Mesothelial cell of epicardium (in vitro differentiated cells): ENCODE measurements around the gene TINAG. TPM values are rescaled to one million over a fixed set of nuclear protein-coding genes. Genes with fewer than 3 reads are reported as not detected.

ENCODE experiments used
- DNase-seq, 2 experiments: peaks; one replicate each; pipeline ENCODE4 v3.0.0; 2021; ENCODE audit warnings: low spot score in 2 of 2; ENCODE audit not compliant: unreplicated experiment in 2 of 2
- H3K27ac Mint-ChIP-seq: 2 replicates; pipeline ENCODE4 v1.8.0; 2021; ENCODE audit warnings: mixed read lengths
- H3K27me3 Mint-ChIP-seq: 2 replicates; pipeline ENCODE4 v1.8.0; 2021; ENCODE audit warnings: low read depth, mixed read lengths
- H3K36me3 Mint-ChIP-seq: 2 replicates; pipeline ENCODE4 v1.8.0; 2021; ENCODE audit warnings: mixed read lengths
- H3K4me1 Mint-ChIP-seq: 2 replicates; pipeline ENCODE4 v1.8.0; 2021; ENCODE audit warnings: mixed read lengths
- H3K4me3 Mint-ChIP-seq: 2 replicates; pipeline ENCODE4 v1.8.0; 2021; ENCODE audit warnings: mild to moderate bottlenecking, moderate library complexity, mixed read lengths
- H3K9me3 Mint-ChIP-seq: 2 replicates; pipeline ENCODE4 v1.8.0; 2021; ENCODE audit warnings: mixed read lengths
- CTCF ChIP-seq: fragments of 200-600 bp; sonication (generic); IDR thresholded peaks from one replicate; pipeline ENCODE4 v1.5.0; 2021; ENCODE audit warnings: antibody characterized with exemption; ENCODE audit not compliant: unreplicated experiment
- total RNA-seq: library from RNA; stranded (reverse); gene quantifications from 3 replicates; pipeline ENCODE4 v1.2.1, GENCODE V29; 2021

Gene TINAG
- total RNA-seq, 1 donor from 2014 or later = not detected

DNA sequence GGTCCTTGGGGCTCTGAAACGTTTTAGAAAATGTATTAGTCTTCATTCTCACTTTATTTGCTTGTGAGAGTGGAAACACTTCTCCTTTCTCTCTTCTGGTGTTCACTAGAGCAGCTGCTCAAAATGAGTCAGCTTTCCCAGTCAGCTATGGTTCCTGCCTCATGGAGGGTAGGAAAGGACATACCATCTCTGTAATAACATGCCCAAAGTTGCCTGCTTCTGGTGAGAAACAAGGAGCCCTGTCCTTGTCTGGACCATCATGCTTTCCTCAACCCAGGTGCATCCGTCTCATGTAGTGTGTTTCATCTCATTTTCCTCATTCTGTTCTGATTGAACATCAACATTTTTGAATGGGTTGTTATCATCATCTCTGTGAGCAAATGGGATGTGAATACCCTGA is 17.1 kb upstream of the TINAG start:
- no peaks in the 10 kb centered on the region for H3K27me3 Mint-ChIP-seq
- no peaks in the 10 kb centered on the region for H3K36me3 Mint-ChIP-seq
- H3K4me3 Mint-ChIP-seq = no peak overlapping the region
- no peak for TF ChIP-seq CTCF
- DNase-seq = no peak
- no peak overlapping the region for H3K27ac Mint-ChIP-seq
- peaks cover 10% of the 10 kb centered on the region for H3K4me1 Mint-ChIP-seq
- H3K9me3 Mint-ChIP-seq = no peaks in the 10 kb centered on the region

DNA sequence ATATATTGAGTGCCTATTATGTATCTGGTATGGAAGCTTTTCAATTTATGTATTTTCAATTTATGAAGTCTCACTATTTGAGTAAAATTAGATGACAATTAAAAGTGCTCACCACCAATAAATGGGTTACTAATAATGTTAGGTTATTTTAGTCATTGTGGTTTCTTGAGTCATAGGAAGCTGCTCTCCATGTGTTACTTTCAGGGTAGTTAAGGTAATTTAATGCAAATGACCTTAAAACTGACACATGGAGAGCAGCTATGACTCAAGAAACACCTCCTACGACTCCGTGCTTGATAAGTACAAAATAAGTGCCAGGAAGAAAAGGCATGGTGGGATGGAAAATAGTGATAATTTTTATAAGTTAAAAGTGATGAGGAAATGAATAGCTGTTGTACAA is 16.5 kb upstream of the TINAG start:
- peaks cover 8% of the 10 kb centered on the region for H3K4me1 Mint-ChIP-seq
- no peak for TF ChIP-seq CTCF
- H3K27ac Mint-ChIP-seq = no peak overlapping the region
- no peaks in the 10 kb centered on the region for H3K9me3 Mint-ChIP-seq
- DNase-seq = no peak
- H3K4me3 Mint-ChIP-seq = no peak overlapping the region
- no peaks in the 10 kb centered on the region for H3K27me3 Mint-ChIP-seq
- no peaks in the 10 kb centered on the region for H3K36me3 Mint-ChIP-seq

DNA sequence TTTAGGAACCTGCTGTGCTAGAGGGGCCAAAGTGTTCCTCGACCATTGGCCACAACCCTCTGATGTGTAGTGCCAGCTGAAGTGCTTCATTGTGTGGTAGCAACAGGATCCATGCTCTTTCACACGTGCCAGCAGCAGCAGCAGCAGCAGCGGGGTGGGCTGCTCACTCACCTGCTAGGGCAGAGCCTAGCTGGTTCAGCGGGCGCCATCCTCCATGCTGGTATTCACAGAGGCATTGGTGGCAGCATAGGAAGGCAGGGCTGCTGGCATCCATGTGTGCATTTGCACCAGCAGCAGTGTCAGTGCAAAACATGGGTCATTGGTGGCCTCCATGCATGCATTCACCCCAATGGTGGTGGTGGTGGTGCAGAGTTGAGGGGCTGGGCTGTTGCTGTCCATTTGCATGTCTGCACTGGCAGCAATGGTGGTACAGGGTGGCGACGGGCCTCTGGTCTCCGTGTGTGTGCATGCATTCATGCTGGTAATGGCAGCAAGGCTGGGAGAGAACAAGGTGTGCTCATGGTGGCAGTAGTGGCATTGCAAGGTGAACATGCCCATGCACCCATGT is 13.2 kb upstream of the TINAG start:
- H3K27me3 Mint-ChIP-seq = no peaks in the 10 kb centered on the region
- no peak for DNase-seq
- TF ChIP-seq CTCF = no peak
- H3K4me3 Mint-ChIP-seq = no peak overlapping the region
- H3K27ac Mint-ChIP-seq = no peak overlapping the region
- no peaks in the 10 kb centered on the region for H3K36me3 Mint-ChIP-seq
- no peaks in the 10 kb centered on the region for H3K9me3 Mint-ChIP-seq
- no peaks in the 10 kb centered on the region for H3K4me1 Mint-ChIP-seq

DNA sequence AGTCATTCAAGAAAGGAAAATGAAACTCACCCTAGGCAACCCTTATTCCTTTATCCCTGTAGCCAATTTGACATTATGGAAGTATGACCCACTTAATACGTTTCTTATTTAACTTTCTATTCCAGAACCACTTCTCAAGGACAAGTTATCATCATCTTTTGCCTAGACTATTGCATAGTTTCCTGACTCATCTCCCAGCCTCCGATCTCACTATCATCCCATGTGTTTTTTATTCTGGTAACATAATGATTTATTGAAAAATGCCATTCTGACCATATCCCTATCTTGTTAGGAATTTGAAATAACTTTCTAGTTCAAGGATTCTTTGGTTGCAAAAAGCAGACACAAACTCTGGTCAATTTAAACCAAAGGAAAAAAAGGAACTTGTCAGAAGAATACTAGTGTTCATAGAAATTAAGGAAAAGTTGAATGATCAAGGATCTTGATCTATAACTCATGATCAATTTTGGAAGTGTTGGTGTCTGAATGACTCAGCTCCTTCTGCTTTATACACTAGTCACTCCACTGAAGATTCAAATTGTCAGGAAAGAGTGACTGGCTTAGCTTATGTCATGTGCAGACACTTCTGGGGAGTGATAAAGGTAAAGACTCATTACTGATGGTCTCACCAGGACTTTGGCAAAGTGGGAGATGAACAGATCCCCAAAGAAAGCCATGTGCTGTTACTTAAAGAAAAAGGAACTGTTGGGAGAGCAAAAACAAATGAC is 8.5 kb upstream of the TINAG start:
- Mint-ChIP-seq H3K9me3 (no peaks in the 10 kb centered on the region), H3K27me3 (no peaks in the 10 kb centered on the region), H3K36me3 (no peaks in the 10 kb centered on the region), H3K4me1 (no peaks in the 10 kb centered on the region), H3K4me3 (no peak overlapping the region), H3K27ac (no peak overlapping the region)
- no peak for DNase-seq
- TF ChIP-seq CTCF = no peak

DNA sequence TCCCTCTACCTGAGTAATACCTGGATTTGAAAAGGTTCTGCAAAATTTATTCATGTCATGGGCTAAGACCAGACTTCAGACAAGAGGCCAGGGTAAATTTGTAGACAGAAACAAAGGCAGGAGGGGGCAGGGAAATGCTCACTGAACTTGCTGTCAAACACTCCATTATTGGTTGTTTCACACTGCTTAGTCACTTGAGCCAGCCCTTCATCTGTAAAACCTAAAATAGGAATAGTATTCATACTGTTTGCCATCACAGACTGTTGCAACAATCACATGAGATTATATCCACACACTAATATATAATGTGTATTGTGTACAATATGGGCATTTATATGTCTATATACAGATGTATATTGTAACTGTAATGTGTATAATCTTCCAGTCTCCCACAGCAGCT is 6.5 kb upstream of the TINAG start:
- TF ChIP-seq CTCF = no peak
- DNase-seq = no peak
- no peaks in the 10 kb centered on the region for H3K4me1 Mint-ChIP-seq
- no peaks in the 10 kb centered on the region for H3K9me3 Mint-ChIP-seq
- no peaks in the 10 kb centered on the region for H3K36me3 Mint-ChIP-seq
- no peaks in the 10 kb centered on the region for H3K27me3 Mint-ChIP-seq
- no peak overlapping the region for H3K27ac Mint-ChIP-seq
- H3K4me3 Mint-ChIP-seq = no peak overlapping the region
